GM23338 (cell line): ENCODE data around the gene SETMAR. TPM values are rescaled to one million over a fixed set of nuclear protein-coding genes. Genes with fewer than 3 reads are reported as not detected.

Experiments
- ATAC-seq: fragments of 200-7000 bp; cut with Tn5 transposase; 3 replicates; pipeline ENCODE4 v1.9.1; 2020
- DNase-seq: peaks from one replicate; pipeline ENCODE4 v3.0.0-alpha.2; 2015; ENCODE audit warnings: low spot score
- H2AFZ ChIP-seq: fragments of 200-600 bp; sonication (generic); 2 replicates; pipeline ENCODE4 v1.8.0; 2016; ENCODE audit warnings: antibody characterized with exemption, mild to moderate bottlenecking, moderate library complexity
- H3F3A ChIP-seq: fragments of 200-600 bp; sonication (generic); replicated peaks from 2 replicates; pipeline ENCODE4 v1.8.0; 2017; ENCODE audit warnings: antibody characterized with exemption, mixed run types, low read depth
- H3K27ac ChIP-seq: fragments of 200-600 bp; sonication (generic); 2 replicates; pipeline ENCODE4 v1.6.1; 2016; ENCODE audit warnings: low read depth
- H3K27me3 ChIP-seq: fragments of 200-600 bp; sonication (generic); 2 replicates; pipeline ENCODE4 v1.8.0; 2016; ENCODE audit warnings: mild to moderate bottlenecking, mixed run types, moderate library complexity; ENCODE audit not compliant: insufficient read depth
- H3K36me3 ChIP-seq: fragments of 200-600 bp; sonication (generic); 2 replicates; pipeline ENCODE4 v1.8.0; 2016; ENCODE audit warnings: mild to moderate bottlenecking; ENCODE audit not compliant: insufficient read depth
- H3K4me1 ChIP-seq: fragments of 200-600 bp; sonication (generic); 2 replicates; pipeline ENCODE4 v1.8.0; 2016; ENCODE audit warnings: mild to moderate bottlenecking, moderate library complexity; ENCODE audit not compliant: insufficient read depth
- H3K4me2 ChIP-seq: fragments of 200-600 bp; sonication (generic); 2 replicates; pipeline ENCODE4 v1.7.1; 2017; ENCODE audit warnings: mixed run types
- H3K4me3 ChIP-seq: fragments of 200-600 bp; sonication (generic); 2 replicates; pipeline ENCODE4 v1.6.1; 2016; ENCODE audit warnings: mixed run types
- H3K79me2 ChIP-seq: fragments of 200-600 bp; sonication (generic); replicated peaks from 2 replicates; pipeline ENCODE4 v1.8.0; 2017; ENCODE audit warnings: mild to moderate bottlenecking; ENCODE audit not compliant: insufficient read depth
- H3K9me2 ChIP-seq: fragments of 200-600 bp; sonication (generic); 2 replicates; pipeline ENCODE4 v1.8.0; 2017; ENCODE audit not compliant: insufficient read depth
- H4K20me1 ChIP-seq: fragments of 200-600 bp; sonication (generic); replicated peaks from 2 replicates; pipeline ENCODE4 v1.8.0; 2017; ENCODE audit warnings: mild to moderate bottlenecking; ENCODE audit not compliant: insufficient read depth
- H3K27ac Mint-ChIP-seq: 2 replicates; pipeline ENCODE4 v1.8.0; 2020; ENCODE audit warnings: inconsistent platforms, mild to moderate bottlenecking, moderate library complexity, mixed read lengths
- H3K27me3 Mint-ChIP-seq: 3 replicates; pipeline ENCODE4 v1.8.0; 2022; ENCODE audit warnings: low read depth, mild to moderate bottlenecking, moderate library complexity, mixed read lengths, inconsistent platforms; ENCODE audit not compliant: insufficient read depth, poor library complexity
- H3K36me3 Mint-ChIP-seq: 3 replicates; pipeline ENCODE4 v1.8.0; 2021; ENCODE audit warnings: low read depth, mild to moderate bottlenecking, inconsistent platforms, moderate library complexity, mixed read lengths
- H3K4me1 Mint-ChIP-seq: 3 replicates; pipeline ENCODE4 v1.8.0; 2020; ENCODE audit warnings: mild to moderate bottlenecking, inconsistent platforms, mixed read lengths
- H3K4me3 Mint-ChIP-seq: 3 replicates; pipeline ENCODE4 v1.8.0; 2021; ENCODE audit warnings: moderate library complexity, mild to moderate bottlenecking, inconsistent platforms, mixed read lengths
- H3K9me3 Mint-ChIP-seq: 3 replicates; pipeline ENCODE4 v1.8.0; 2020; ENCODE audit warnings: moderate library complexity, mild to moderate bottlenecking, inconsistent platforms, mixed read lengths
- CREB1 ChIP-seq: fragments of 250-450 bp; sonication (Bioruptor Pico); IDR thresholded peaks from 2 replicates; pipeline ENCODE4 v1.5.0; 2020; ENCODE audit warnings: low read depth, mild to moderate bottlenecking, moderate library complexity
- ETS1 ChIP-seq: IDR thresholded peaks from 2 replicates; pipeline ENCODE4 v1.6.1; 2016; ENCODE audit warnings: antibody characterized with exemption
- EZH2 ChIP-seq: fragments of 200-600 bp; sonication (generic); IDR thresholded peaks from one replicate; pipeline ENCODE4 v1.8.0; 2017; ENCODE audit warnings: antibody characterized with exemption, mild to moderate bottlenecking, low read depth; ENCODE audit not compliant: unreplicated experiment
- EZH2phosphoT487 ChIP-seq: fragments of 200-600 bp; sonication (generic); IDR thresholded peaks from one replicate; pipeline ENCODE4 v1.8.1; 2018; ENCODE audit warnings: antibody characterized with exemption; ENCODE audit not compliant: unreplicated experiment
- JUNB ChIP-seq: IDR thresholded peaks from one replicate; pipeline ENCODE4 v1.6.1; 2016; ENCODE audit warnings: antibody characterized with exemption; ENCODE audit not compliant: unreplicated experiment
- NANOG ChIP-seq: IDR thresholded peaks from 2 replicates; pipeline ENCODE4 v1.6.1; 2016; ENCODE audit warnings: antibody characterized with exemption, borderline replicate concordance
- POLR2AphosphoS5 ChIP-seq: IDR thresholded peaks from 2 replicates; pipeline ENCODE4 v1.6.1; 2016; ENCODE audit warnings: antibody characterized with exemption, low read depth
- REST ChIP-seq: IDR thresholded peaks from one replicate; pipeline ENCODE4 v1.6.1; 2018; ENCODE audit warnings: antibody characterized with exemption; ENCODE audit not compliant: unreplicated experiment
- STAT1 ChIP-seq: IDR thresholded peaks from one replicate; pipeline ENCODE4 v1.6.1; 2016; ENCODE audit warnings: antibody characterized with exemption; ENCODE audit not compliant: unreplicated experiment
- ZNF114 ChIP-seq: fragments of 250-450 bp; sonication (Bioruptor Pico); IDR thresholded peaks from 2 replicates; pipeline ENCODE4 v1.5.0; 2020; ENCODE audit warnings: mild to moderate bottlenecking, moderate library complexity
- ZNF331 ChIP-seq: fragments of 250-450 bp; sonication (Bioruptor Pico); IDR thresholded peaks from 2 replicates; pipeline ENCODE4 v1.5.0; 2020; ENCODE audit warnings: low read depth, mild to moderate bottlenecking, moderate library complexity
- ZNF462 ChIP-seq: fragments of 250-450 bp; sonication (Bioruptor Pico); IDR thresholded peaks from 2 replicates; pipeline ENCODE4 v1.5.0; 2020; ENCODE audit warnings: mild to moderate bottlenecking, moderate library complexity
- polyA plus RNA-seq: library from polyadenylated mRNA; unstranded; fragments of >200 nt; fragmentation: Nextera tagmentation; extraction: Ambion mirVana; gene quantifications from 2 replicates; pipeline ENCODE4 v1.2.1, GENCODE V29; 2016
- total RNA-seq: library from RNA; depleted of rRNA; stranded (reverse); fragments of >200 nt; shearing (Covaris generic); gene quantifications from 2 replicates; pipeline ENCODE4 v1.2.3, GENCODE V29; 2014
- TF ChIP-seq, protein P1 (sequence below), 2 experiments: fragments of 200-600 bp in 1 of 2; sonication (generic) in 1 of 2; conservative IDR thresholded peaks; 2 replicates each; pipeline versions ENCODE4 v1.5.1 to v1.6.1; 2016 to 2017; ENCODE audit warnings: antibody characterized with exemption in 2 of 2, low read depth in 2 of 2, mild to moderate bottlenecking in 2 of 2, moderate library complexity in 1 of 2

Gene SETMAR
- total and polyA plus RNA-seq, 2 experiments from 2014 or later, result 11.2 to 19.8 TPM

- Histone ChIP-seq H3F3A (no peaks in the 10 kb centered on the region), H3K27me3 (no peaks in the 10 kb centered on the region), H3K4me2 (no peak overlapping the region), H4K20me1 (no peaks in the 10 kb centered on the region), H3K27ac (no peak overlapping the region), H3K9me2 (no peaks in the 10 kb centered on the region), H3K36me3 (no peaks in the 10 kb centered on the region), H3K79me2 (no peaks in the 10 kb centered on the region), H3K4me3 (no peak overlapping the region), H2AFZ (no peak overlapping the region), H3K4me1 (no peaks in the 10 kb centered on the region)
- H3K4me3 Mint-ChIP-seq, result no peak overlapping the region
- H3K36me3 Mint-ChIP-seq, result no peaks in the 10 kb centered on the region
- DNase-seq (no peak), ATAC-seq (no peak)
- H3K9me3 Mint-ChIP-seq, result no peaks in the 10 kb centered on the region
- no peaks in the 10 kb centered on the region for H3K27me3 Mint-ChIP-seq
- no peak for TF ChIP-seq EZH2
- no peak for TF ChIP-seq POLR2AphosphoS5
- no peak for TF ChIP-seq REST
- TF ChIP-seq ZNF331 (CRISPR knock-in tag), result no peak
- TF ChIP-seq JUNB, result no peak
- no peak for TF ChIP-seq STAT1
- TF ChIP-seq NANOG, result no peak
- TF ChIP-seq ZNF462 (CRISPR knock-in tag), result no peak
- no peak for TF ChIP-seq CREB1 (CRISPR knock-in tag)
- TF ChIP-seq ZNF114 (CRISPR knock-in tag), result no peak
- TF ChIP-seq EZH2phosphoT487, result no peak
- TF ChIP-seq ETS1, result no peak
- TF ChIP-seq, protein P1, sequence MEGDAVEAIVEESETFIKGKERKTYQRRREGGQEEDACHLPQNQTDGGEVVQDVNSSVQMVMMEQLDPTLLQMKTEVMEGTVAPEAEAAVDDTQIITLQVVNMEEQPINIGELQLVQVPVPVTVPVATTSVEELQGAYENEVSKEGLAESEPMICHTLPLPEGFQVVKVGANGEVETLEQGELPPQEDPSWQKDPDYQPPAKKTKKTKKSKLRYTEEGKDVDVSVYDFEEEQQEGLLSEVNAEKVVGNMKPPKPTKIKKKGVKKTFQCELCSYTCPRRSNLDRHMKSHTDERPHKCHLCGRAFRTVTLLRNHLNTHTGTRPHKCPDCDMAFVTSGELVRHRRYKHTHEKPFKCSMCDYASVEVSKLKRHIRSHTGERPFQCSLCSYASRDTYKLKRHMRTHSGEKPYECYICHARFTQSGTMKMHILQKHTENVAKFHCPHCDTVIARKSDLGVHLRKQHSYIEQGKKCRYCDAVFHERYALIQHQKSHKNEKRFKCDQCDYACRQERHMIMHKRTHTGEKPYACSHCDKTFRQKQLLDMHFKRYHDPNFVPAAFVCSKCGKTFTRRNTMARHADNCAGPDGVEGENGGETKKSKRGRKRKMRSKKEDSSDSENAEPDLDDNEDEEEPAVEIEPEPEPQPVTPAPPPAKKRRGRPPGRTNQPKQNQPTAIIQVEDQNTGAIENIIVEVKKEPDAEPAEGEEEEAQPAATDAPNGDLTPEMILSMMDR (conservative IDR thresholded peaks at IDR 0.05; ENCODE audit: low read depth in 2 of 2), result no peak
- peaks cover 2% of the 10 kb centered on the region; the same call in 1 of the 3 replicates for H3K4me1 Mint-ChIP-seq
- no peak overlapping the region for H3K27ac Mint-ChIP-seq
Measured at GRCh38 chr3:4279516-4280105, 23.6 kb upstream of the SETMAR start.
